K562 (cell line): ENCODE measurements around the gene CLPSL2. TPM values are rescaled to one million over a fixed set of nuclear protein-coding genes. Genes with fewer than 3 reads are reported as not detected.
A peak's percentile ranks its signal among the peaks of the same experiment; 100 is the strongest.

Experiments
- ATF2 ChIP-seq: sonication (generic); formaldehyde crosslinking; IDR thresholded peaks from 2 replicates; pipeline ENCODE4 v1.8.1; 2022; ENCODE audit warnings: missing genetic modification reagents
- CHAMP1 ChIP-seq: fragments of 450-650 bp; IDR thresholded peaks from 2 replicates; pipeline ENCODE4 v1.6.1; 2016; ENCODE audit warnings: mild to moderate bottlenecking
- MEF2D ChIP-seq: conservative IDR thresholded peaks from 2 replicates; pipeline ENCODE4 v1.6.1; 2016; ENCODE audit warnings: low read depth, missing genetic modification characterization, missing compliant biosample characterization
- NFIX ChIP-seq: fragments of 250-450 bp; sonication (Bioruptor Pico); IDR thresholded peaks from 2 replicates; pipeline ENCODE4 v1.4.0; 2020; ENCODE audit warnings: low read depth, mild to moderate bottlenecking, moderate library complexity
- NR2F6 ChIP-seq: fragments of 450-650 bp; formaldehyde crosslinking; IDR thresholded peaks from 2 replicates; pipeline ENCODE4 v1.4.0; 2020; ENCODE audit warnings: mild to moderate bottlenecking
- PHTF2 ChIP-seq: fragments of 250-450 bp; sonication (Bioruptor Pico); IDR thresholded peaks from 2 replicates; pipeline ENCODE4 v1.5.0; 2021; ENCODE audit warnings: mild to moderate bottlenecking
- SP2 ChIP-seq: IDR thresholded peaks from 2 replicates; pipeline ENCODE4 v1.6.1; 2011; ENCODE audit warnings: mild to moderate bottlenecking, low read depth, low read length, moderate library complexity; ENCODE audit not compliant: poor library complexity, severe bottlenecking; ENCODE audit errors: extremely low read depth
- TBP ChIP-seq: optimal IDR thresholded peaks from 2 replicates; pipeline ENCODE3; 2011; ENCODE audit warnings: low read depth, low read length, improper control_type of control experiment
- THRA ChIP-seq: fragments of 450-650 bp; IDR thresholded peaks from 2 replicates; pipeline ENCODE4 v1.6.1; 2017; ENCODE audit warnings: mild to moderate bottlenecking, moderate library complexity
- ZFPM2 ChIP-seq: fragments of 250-450 bp; sonication (Bioruptor Pico); IDR thresholded peaks from 2 replicates; pipeline ENCODE4 v1.5.1; 2022; ENCODE audit warnings: mild to moderate bottlenecking
- ZNF12 ChIP-seq: sonication (generic); formaldehyde crosslinking; IDR thresholded peaks from 2 replicates; pipeline ENCODE4 v1.4.0; 2020; ENCODE audit warnings: mild to moderate bottlenecking, missing genetic modification reagents
- ZNF316 ChIP-seq: fragments of 450-650 bp; IDR thresholded peaks from 2 replicates; pipeline ENCODE4 v1.6.1; 2016
- ZNF444 ChIP-seq: fragments of 250-450 bp; sonication (Bioruptor Pico); IDR thresholded peaks from 2 replicates; pipeline ENCODE4 v1.4.0; 2020; ENCODE audit warnings: mild to moderate bottlenecking, moderate library complexity
- ZNF551 ChIP-seq: fragments of 250-450 bp; sonication (Bioruptor Pico); IDR thresholded peaks from 2 replicates; pipeline ENCODE4 v1.5.0; 2021; ENCODE audit warnings: mild to moderate bottlenecking, moderate library complexity
- ZNF592 ChIP-seq: fragments of 450-650 bp; IDR thresholded peaks from 2 replicates; pipeline ENCODE4 v1.6.1; 2017; ENCODE audit warnings: antibody characterized with exemption, mild to moderate bottlenecking
- ZNF740 ChIP-seq, 3 experiments: fragments of 200-800 bp in 1 of 3; sonication (Bioruptor generic) in 1 of 3; sonication (generic) in 1 of 3; formaldehyde crosslinking in 1 of 3; IDR thresholded peaks; 2 replicates each; pipeline versions ENCODE4 v1.6.1 to v1.8.0; 2016 to 2022; ENCODE audit warnings: mild to moderate bottlenecking in 2 of 3, missing compliant biosample characterization in 2 of 3, missing genetic modification characterization in 2 of 3, missing genetic modification reagents in 1 of 3
- ZNF830 ChIP-seq: fragments of 250-450 bp; sonication (Bioruptor Pico); IDR thresholded peaks from 2 replicates; pipeline ENCODE4 v1.5.0; 2021; ENCODE audit warnings: mild to moderate bottlenecking
- polyA plus RNA-seq, 8 experiments: library from polyadenylated mRNA; depleted of rRNA in 4 of 8; stranded (reverse) in 5 of 8; unstranded in 3 of 8; fragments of >200 nt; fragmentation: Nextera tagmentation in 2 of 8; fragmentation: Illumina TruSeq in 1 of 8; extraction: Ambion mirVana in 2 of 8; extraction: Trizol in 1 of 8; gene quantifications; 2 replicates each; pipeline versions ENCODE4 v1.2.1 to v1.2.3, GENCODE V29; 2011 to 2014; ENCODE audit warnings: inconsistent platforms in 1 of 8, missing spikeins in 1 of 8
- total RNA-seq, 7 experiments: library from RNA; depleted of rRNA in 6 of 7; stranded (reverse); fragments of >200 nt in 6 of 7; fragmentation: Illumina TruSeq in 2 of 7; extraction: Trizol in 2 of 7; gene quantifications; 2 replicates each; pipeline versions ENCODE4 v1.2.1 to v1.2.3, GENCODE V29; 2011 to 2021; ENCODE audit warnings: low replicate concordance in 1 of 7

CLPSL2 gene
- total and polyA plus RNA-seq, 9 of the 15 experiments (the other 6 are each of a cell fraction or from before 2014, with no cell fraction given), result not detected

GRCh38 chr6:35727935-35728682 is 48.3 kb upstream of the CLPSL2 start (continued):
- peak; percentile 98 for TF ChIP-seq ZNF592
- no peak for TF ChIP-seq THRA
- no peak for TF ChIP-seq ZNF830 (CRISPR knock-in tag)
- TF ChIP-seq ZNF316, result peak; percentile 96
- TF ChIP-seq ZNF740 (CRISPR knock-in tag; IDR thresholded peaks at IDR 0.05), result peak; percentile 87
- 0 out of 4 replicates have a peak, but pooled peaks of 1 of the 2 experiments have one; percentile 49 for TF ChIP-seq ZNF740 (tag; IDR thresholded peaks at IDR 0.05)
- no peak for TF ChIP-seq NFIX (CRISPR knock-in tag)
- TF ChIP-seq CHAMP1, result no peak
- TF ChIP-seq ATF2 (CRISPR knock-in tag), result no peak
- TF ChIP-seq MEF2D (tag), result no peak
- TF ChIP-seq ZNF551, result no peak
- no peak for TF ChIP-seq ZNF444 (CRISPR knock-in tag)
- no peak for TF ChIP-seq NR2F6 (CRISPR knock-in tag)
- TF ChIP-seq SP2, result no peak
- TF ChIP-seq ZNF12 (CRISPR knock-in tag), result peak; percentile 13; the same call in 1 of the 2 replicates
- TF ChIP-seq ZFPM2 (CRISPR knock-in tag), result no peak
- no peak for TF ChIP-seq PHTF2 (CRISPR knock-in tag)
- TF ChIP-seq TBP, result peak; percentile 82
